SK-N-SH treated with all-trans-retinoic acid at 6 μM for 48 hours (cell line): ENCODE measurements around the gene UNC5CL.
A peak's percentile ranks its signal among the peaks of the same experiment; 100 is the strongest.
"Not testable (repeated sequence)": the region's sequence is repeated elsewhere in the genome, so short reads cannot be mapped to it uniquely, and the experiment has no call there.

Experiments
- ATAC-seq: fragments of 200-7000 bp; cut with Tn5 transposase; 3 replicates; pipeline ENCODE4 v1.9.1; 2020; ENCODE audit warnings: mild to moderate bottlenecking, moderate library complexity
- ARNTL ChIP-seq: fragments of 450-650 bp; formaldehyde crosslinking; IDR thresholded peaks from 2 replicates; pipeline ENCODE4 v1.5.0; 2020; ENCODE audit warnings: low read depth, mild to moderate bottlenecking, moderate library complexity, borderline replicate concordance
- BACH2 ChIP-seq: fragments of 250-450 bp; sonication (Bioruptor Pico); IDR thresholded peaks from 2 replicates; pipeline ENCODE4 v1.9.0; 2021; ENCODE audit warnings: mild to moderate bottlenecking, borderline replicate concordance
- CSDC2 ChIP-seq: fragments of 250-450 bp; sonication (Bioruptor Pico); IDR thresholded peaks from 2 replicates; pipeline ENCODE4 v1.5.0; 2020; ENCODE audit warnings: mild to moderate bottlenecking, moderate library complexity
- GLIS3 ChIP-seq: fragments of 250-450 bp; sonication (Bioruptor Pico); IDR thresholded peaks from 2 replicates; pipeline ENCODE4 v1.5.0; 2020; ENCODE audit warnings: mild to moderate bottlenecking, moderate library complexity
- OSR1 ChIP-seq: fragments of 250-450 bp; sonication (Bioruptor Pico); IDR thresholded peaks from 2 replicates; pipeline ENCODE4 v1.8.0; 2022; ENCODE audit warnings: moderate library complexity, mild to moderate bottlenecking, inconsistent platforms
- PATZ1 ChIP-seq: fragments of 250-450 bp; sonication (Bioruptor Pico); IDR thresholded peaks from 2 replicates; pipeline ENCODE4 v1.8.0; 2020; ENCODE audit warnings: mild to moderate bottlenecking, moderate library complexity, borderline replicate concordance
- POU6F1 ChIP-seq: fragments of 250-450 bp; sonication (Bioruptor Pico); IDR thresholded peaks from 2 replicates; pipeline ENCODE4 v1.8.0; 2021; ENCODE audit warnings: low read depth, mild to moderate bottlenecking, moderate library complexity, borderline replicate concordance
- PPARA ChIP-seq: fragments of 250-450 bp; sonication (Bioruptor Pico); IDR thresholded peaks from 2 replicates; pipeline ENCODE4 v1.5.0; 2020; ENCODE audit warnings: mild to moderate bottlenecking, borderline replicate concordance
- SNAI2 ChIP-seq: fragments of 250-450 bp; sonication (Bioruptor Pico); IDR thresholded peaks from 2 replicates; pipeline ENCODE4 v1.5.0; 2020; ENCODE audit warnings: mild to moderate bottlenecking, moderate library complexity
- ZNF565 ChIP-seq: fragments of 450-650 bp; formaldehyde crosslinking; conservative IDR thresholded peaks from 2 replicates; pipeline ENCODE4 v1.5.0; 2020; ENCODE audit warnings: low read depth, mild to moderate bottlenecking, moderate library complexity
- ZNF70 ChIP-seq: fragments of 450-650 bp; formaldehyde crosslinking; IDR thresholded peaks from 2 replicates; pipeline ENCODE4 v1.5.0; 2020; ENCODE audit warnings: mild to moderate bottlenecking, moderate library complexity
- TF ChIP-seq, protein P1 (sequence below): fragments of 250-450 bp; sonication (Bioruptor Pico); IDR thresholded peaks from 2 replicates; pipeline ENCODE4 v1.5.0; 2020; ENCODE audit warnings: mild to moderate bottlenecking, moderate library complexity
- TF ChIP-seq, protein P2 (sequence below): fragments of 250-450 bp; sonication (Bioruptor Pico); IDR thresholded peaks from 2 replicates; pipeline ENCODE4 v1.5.1; 2021; ENCODE audit warnings: mild to moderate bottlenecking, moderate library complexity

UNC5CL gene

GRCh38 chr6:41011673-41012072, 27.3 kb downstream of the UNC5CL start:
- ATAC-seq = no peak
- no peak for TF ChIP-seq ZNF565 (CRISPR knock-in tag)
- TF ChIP-seq BACH2 (CRISPR knock-in tag) = no peak
- no peak for TF ChIP-seq PATZ1
- no peak for TF ChIP-seq POU6F1 (CRISPR knock-in tag)
- TF ChIP-seq ARNTL (CRISPR knock-in tag) = no peak
- no peak for TF ChIP-seq PPARA (CRISPR knock-in tag)
- no peak for TF ChIP-seq SNAI2
- no peak for TF ChIP-seq GLIS3
- no peak for TF ChIP-seq ZNF70 (CRISPR knock-in tag)
- TF ChIP-seq, protein P1, sequence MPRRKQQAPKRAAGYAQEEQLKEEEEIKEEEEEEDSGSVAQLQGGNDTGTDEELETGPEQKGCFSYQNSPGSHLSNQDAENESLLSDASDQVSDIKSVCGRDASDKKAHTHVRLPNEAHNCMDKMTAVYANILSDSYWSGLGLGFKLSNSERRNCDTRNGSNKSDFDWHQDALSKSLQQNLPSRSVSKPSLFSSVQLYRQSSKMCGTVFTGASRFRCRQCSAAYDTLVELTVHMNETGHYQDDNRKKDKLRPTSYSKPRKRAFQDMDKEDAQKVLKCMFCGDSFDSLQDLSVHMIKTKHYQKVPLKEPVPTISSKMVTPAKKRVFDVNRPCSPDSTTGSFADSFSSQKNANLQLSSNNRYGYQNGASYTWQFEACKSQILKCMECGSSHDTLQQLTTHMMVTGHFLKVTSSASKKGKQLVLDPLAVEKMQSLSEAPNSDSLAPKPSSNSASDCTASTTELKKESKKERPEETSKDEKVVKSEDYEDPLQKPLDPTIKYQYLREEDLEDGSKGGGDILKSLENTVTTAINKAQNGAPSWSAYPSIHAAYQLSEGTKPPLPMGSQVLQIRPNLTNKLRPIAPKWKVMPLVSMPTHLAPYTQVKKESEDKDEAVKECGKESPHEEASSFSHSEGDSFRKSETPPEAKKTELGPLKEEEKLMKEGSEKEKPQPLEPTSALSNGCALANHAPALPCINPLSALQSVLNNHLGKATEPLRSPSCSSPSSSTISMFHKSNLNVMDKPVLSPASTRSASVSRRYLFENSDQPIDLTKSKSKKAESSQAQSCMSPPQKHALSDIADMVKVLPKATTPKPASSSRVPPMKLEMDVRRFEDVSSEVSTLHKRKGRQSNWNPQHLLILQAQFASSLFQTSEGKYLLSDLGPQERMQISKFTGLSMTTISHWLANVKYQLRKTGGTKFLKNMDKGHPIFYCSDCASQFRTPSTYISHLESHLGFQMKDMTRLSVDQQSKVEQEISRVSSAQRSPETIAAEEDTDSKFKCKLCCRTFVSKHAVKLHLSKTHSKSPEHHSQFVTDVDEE (CRISPR knock-in tag) = no peak
- TF ChIP-seq OSR1 (CRISPR knock-in tag) = no peak
- no peak for TF ChIP-seq CSDC2 (CRISPR knock-in tag)

- TF ChIP-seq ZNF565 (CRISPR knock-in tag) = no peak
- TF ChIP-seq, protein P2, sequence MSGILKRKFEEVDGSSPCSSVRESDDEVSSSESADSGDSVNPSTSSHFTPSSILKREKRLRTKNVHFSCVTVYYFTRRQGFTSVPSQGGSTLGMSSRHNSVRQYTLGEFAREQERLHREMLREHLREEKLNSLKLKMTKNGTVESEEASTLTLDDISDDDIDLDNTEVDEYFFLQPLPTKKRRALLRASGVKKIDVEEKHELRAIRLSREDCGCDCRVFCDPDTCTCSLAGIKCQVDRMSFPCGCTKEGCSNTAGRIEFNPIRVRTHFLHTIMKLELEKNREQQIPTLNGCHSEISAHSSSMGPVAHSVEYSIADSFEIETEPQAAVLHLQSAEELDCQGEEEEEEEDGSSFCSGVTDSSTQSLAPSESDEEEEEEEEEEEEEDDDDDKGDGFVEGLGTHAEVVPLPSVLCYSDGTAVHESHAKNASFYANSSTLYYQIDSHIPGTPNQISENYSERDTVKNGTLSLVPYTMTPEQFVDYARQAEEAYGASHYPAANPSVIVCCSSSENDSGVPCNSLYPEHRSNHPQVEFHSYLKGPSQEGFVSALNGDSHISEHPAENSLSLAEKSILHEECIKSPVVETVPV = no peak
- ATAC-seq = no peak
Measured at GRCh38 chr6:41009669-41010068, 29.4 kb downstream of the UNC5CL start.

DNA sequence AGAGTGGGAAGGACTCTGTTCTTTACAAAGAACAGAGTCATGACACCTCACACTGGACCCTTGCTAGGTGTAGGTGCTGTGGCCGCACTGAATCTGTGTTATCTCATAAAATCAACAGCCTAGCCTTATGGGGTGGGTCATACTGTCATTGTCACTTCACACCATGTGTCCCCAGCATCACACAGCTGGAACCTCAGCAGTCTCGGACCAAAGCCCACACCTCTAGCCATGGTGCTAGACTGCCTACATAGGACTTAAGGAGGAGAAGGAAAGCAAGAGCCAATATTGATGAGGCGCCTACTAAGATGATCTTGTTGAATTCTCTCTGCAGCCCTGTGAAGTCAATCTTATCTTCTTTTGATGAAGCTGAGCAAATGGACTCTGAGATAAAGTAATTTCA, 31.0 kb downstream of the UNC5CL start:
- no peak for TF ChIP-seq PATZ1
- TF ChIP-seq, protein P2 = no peak
- no peak for TF ChIP-seq SNAI2
- no peak for TF ChIP-seq BACH2 (CRISPR knock-in tag)
- ATAC-seq = no peak

GRCh38 chr6:41006980-41007379, 32.0 kb downstream of the UNC5CL start:
- not testable (repeated sequence) for ATAC-seq

- ATAC-seq = peak; percentile 98
Measured at GRCh38 chr6:41006217-41006616, 32.8 kb downstream of the UNC5CL start.
